GM19463 (cell line): ENCODE data around the gene RAX.

ENCODE experiments used
- ATAC-seq: cut with Tn5 transposase; IDR thresholded peaks from one replicate; pipeline ENCODE4 v1.9.1; 2021; ENCODE audit warnings: mild to moderate bottlenecking, moderate library complexity; ENCODE audit not compliant: unreplicated experiment

RAX gene

DNA sequence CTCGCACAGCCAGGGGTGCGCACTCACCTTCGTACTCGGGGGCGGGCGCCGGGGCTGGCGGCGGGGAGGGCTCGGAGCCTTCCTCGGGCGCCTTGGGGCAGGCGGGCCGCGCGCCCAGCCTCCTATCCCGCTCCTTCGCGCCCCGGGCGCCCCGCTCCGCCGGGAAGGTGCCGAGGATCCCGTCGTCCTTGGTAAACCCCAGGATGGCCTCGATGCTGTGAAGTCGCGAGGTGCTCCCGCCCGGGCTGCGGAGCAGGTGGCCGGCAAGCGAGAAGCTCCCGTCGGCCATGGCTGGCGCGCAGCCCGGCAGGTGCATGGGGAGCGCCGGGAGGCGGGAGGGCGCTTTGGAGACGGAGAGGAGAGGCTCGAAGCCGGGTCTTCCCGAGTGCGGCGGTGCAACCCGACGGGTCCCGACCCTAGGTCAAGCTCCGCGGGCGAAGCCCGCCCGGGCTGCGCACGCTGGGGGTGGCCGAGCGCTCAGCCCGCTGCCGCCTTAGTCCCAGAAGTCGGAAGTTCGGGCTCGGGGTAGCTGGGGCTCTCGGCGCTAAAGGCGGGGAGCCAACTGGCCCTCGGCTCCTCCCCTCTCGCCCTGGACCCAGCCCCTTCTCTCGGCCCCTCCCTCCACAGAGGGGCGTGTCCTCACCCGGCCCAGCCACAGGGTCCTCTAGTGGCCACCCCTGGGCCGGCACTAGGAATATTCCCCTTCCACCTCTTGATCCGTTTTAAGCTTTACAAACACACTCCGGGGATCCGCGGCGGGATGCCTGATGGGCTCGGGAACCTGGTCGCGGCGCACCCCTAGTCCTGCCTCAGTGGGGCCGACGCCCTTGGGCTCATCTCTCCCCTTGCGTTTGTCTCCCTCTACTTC, at the start of gene RAX:
Gene RAX, minus strand, starts transcription at position 564 of the 868 bp plus-strand sequence. Its CDS starts 248 bp downstream, at position 316.
- peak; percentile 50 for ATAC-seq

DNA sequence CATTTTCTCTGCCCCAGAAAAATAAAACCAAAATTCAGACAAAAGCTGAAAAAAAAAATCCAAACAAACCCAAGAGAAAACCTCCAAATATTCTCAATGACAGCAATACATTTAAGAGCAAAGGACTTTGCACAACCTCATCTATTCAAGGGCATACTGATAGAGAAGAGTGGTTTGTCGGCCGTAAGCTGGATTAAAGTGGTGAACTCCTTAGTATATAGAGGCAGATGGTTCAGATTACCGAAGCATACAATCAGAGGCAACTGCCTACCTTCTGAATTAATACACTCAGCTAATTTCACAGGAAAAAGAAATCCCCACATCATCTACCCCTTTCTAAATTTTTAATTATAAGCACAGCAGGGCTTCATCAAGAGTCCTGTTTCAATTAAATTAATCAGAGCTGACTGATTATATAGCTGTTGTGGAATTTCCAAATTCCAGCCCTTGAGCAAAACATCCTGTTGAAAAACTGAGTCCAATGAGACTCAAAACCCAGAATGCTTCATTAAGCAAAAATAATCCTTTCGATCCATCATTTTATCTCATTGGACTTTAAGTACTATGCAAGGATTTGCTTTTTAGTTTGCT, 45.3 kb upstream of the RAX start, which contains the start of gene CPLX4:
Gene CPLX4, minus strand, starts transcription at position 190 of the 591 bp plus-strand sequence. Its CDS starts 187 bp downstream, at position 3.
- ATAC-seq = no peak

DNA sequence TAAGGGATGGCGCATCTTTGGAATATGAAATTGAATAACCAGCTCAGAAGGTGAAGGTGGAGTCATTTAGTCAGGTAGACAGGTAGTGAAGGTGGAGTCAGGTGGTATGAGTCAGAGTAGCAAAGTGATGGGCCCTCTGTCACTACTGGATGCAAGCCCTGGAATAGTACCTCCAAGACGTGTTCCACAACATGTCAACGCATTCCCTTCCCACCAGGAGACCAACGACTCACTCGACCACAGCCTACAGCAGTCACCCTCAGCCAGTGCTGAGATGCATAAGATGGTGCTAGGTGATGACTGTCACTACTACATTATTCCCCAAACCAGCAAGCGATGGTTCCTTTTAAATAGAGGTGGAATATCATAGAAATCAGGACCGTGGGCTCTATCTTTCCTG, 38.4 kb upstream of the RAX start:
- ATAC-seq = no peak

DNA sequence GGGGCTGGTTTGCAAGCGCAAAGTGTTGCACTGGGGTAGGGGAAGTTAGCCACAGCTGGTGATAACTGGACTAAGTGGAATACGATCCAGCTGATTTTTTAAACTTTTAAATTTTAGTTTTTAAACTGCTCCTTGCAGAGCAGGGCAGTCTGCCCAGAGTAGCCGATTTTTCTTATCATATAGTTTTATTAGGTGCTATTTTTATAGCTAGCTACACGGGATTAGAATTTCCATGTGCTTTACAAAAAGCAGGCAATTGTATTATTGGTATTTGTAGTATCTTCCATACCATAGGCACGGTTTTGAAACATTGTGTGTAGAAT, 35.6 kb upstream of the RAX start:
- ATAC-seq = no peak

DNA sequence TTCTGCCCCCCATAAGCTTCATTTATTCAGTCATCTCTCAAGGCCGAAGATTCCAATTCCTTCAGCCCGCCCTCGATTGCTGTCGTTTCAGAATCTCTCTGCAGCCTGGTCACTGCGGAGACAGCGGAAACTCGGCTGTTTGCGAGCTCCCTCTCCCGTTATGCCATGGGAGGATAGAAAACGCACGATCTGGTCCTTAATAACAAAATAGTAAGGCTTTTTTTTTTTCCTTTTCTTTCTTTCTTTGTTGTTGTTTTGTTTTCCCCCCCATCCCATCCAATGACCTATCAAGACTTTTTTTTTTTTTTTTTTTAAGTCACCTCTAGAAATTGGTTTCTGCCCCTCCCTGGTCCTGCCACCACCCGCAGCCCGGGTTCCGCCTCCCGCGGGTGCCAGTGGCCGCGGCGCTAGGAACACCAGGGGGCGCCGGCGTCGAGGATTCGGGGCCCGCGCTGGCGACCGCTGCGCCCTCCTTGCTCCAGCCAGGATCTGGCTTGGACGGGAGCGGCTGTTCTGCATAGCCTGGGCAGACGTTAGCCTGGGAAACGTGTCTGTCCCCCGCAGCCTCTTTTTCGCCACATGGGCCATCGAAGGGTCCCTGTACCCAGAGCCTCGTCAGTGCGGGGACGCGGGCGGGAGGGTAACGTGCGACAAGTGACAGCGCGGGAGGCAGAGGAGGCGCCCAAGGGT, 35.1 kb upstream of the RAX start:
- ATAC-seq = peak; percentile 95

DNA sequence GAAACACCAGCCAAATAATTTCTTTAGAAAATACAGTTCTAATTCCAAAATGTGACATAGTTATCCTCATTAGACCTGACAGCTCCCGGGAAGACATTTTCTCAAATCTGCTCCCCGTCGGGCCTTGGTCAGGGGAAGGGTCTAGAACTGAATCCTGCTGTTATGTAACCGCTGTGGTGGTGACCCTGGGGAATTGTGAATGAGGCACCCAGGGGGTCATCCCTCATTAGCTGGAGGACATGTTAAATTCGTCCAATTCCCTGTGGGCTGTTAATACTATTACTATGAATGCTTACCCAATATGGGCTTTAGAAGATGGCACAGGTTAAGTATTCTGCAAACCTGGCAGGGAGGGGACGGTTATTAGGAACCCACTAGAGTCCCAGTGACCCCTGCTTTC, 33.4 kb upstream of the RAX start:
- no peak for ATAC-seq

DNA sequence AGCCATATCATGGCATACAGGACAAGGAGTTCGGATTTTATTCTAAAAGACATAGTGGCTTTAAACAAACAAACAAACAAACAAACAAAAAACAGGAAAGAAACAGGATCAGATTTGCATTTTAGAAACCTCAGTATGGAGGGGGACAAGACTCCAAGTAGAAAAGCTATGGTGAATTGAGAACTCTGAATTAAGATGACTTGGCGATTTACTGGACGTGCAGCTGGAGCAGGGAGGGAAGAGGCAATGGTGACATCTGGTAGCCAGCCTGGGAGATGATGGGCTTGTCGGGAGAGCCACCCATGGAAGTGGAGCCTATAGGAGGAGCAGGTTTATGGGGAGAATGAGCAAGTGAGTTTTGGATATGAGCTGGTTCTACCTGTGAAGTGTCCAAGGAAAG, 32.0 kb upstream of the RAX start:
- ATAC-seq = no peak

DNA sequence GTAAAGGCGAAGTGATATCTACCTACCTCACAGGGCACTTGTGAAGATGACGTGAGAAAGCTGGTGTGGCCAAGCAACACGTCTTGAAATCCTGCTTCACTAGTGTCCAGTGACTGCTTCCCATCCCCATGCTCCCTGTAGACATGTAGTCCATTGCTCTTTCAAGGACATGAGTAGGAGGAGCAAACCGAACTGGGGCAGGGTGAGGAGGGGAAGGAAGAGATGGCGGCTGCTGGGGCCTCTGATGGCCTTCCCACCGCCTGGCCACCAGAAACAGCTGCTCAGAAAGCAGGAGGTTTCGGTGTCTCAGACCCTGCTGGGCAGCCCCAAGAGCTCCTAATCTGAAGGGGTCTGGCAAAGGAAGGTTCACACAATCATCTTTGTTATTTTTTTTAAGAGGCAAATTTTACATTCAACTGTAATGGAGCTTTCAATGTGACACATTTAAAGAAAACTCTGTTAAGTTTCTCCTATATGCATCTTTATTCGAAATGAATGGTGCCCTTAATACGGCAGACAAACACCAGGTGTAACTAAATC, 30.5 kb upstream of the RAX start:
- no peak for ATAC-seq

DNA sequence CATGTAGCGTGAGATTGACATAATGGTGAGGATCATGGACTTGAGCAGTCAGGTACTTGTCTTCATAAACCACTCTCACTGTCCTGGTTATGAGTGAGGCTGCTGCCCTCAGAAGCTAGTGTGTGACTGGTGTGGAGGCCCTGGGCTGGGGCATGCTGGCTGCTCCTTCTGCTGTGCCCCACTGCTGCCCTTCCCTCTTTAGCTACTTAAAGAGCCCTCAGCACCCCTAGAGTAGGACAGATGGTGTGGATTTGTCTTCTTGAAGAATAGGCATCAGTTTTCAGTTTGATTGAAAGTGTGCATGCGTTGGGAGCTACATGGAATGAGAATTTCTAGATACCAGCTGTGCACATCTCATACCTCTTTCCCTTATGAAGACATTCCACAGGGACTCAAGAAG, 29.8 kb upstream of the RAX start:
- no peak for ATAC-seq

DNA sequence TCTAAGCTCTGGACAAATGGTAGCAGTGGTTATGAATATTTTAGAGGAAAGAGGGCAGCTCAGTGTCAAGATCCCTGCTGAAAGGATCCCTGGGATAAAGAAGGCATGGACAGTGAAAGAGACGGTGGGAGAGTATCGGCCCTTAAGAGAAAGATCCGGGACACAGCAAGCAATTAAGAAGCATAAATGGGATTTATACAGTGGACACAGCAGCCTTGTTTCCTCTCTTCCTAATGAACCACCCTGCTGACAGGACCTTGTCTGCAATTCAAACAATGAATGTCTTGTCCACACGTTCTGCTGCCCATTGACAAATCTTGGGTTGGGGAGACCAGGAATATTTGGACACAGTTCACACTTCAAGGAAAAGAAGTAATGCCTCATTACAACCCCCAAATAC, 28.7 kb upstream of the RAX start:
- ATAC-seq = no peak

DNA sequence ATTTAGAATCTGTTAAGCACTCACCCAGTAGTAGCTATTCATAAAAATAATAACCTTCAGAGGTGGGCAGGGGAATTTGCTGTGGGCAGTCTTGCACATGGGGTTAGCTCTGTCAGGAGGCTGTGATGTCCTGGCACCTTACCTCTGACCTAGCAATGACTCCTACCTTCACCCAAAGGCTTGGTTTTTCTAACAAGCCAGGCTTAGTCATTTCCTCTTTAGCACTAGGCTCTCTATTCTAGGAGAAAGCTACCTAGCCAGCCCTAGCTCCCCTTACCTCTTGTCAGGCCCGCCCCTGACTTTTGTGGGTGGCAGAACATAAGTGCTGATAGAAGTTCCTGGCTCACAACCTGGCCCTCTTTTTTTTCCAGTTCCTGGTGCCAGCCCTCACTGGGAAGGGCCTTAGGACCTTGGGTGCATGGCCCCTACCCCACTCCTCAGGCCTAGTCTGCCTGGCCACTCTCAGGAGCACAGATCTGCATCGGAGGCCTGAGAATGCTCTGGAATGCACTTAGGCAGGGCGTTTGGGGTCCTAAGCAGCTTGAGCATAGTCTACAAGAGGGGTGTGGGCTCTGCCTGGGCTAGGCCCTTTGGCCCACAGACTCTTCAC, 27.5 kb upstream of the RAX start:
- no peak for ATAC-seq

DNA sequence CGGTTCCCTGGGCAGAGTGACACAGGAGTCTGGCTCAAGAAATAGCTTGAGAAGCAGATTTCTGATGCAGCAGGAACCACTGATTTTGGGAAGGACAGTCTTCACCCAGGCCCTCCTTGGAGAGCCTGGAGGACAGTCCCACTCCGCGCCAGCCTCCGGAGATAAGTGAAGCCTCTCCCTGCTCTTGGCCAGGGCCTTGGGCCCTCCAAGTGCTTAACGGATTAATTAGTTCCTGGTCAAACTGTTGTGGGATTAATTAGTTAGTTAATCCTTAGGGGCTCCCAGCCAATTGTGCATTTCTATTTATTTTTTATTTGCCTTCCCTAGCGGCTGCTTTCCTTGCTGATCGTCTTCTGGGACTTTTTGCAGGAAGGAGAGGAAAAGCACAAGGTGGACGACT, 25.6 kb upstream of the RAX start:
- no peak for ATAC-seq

DNA sequence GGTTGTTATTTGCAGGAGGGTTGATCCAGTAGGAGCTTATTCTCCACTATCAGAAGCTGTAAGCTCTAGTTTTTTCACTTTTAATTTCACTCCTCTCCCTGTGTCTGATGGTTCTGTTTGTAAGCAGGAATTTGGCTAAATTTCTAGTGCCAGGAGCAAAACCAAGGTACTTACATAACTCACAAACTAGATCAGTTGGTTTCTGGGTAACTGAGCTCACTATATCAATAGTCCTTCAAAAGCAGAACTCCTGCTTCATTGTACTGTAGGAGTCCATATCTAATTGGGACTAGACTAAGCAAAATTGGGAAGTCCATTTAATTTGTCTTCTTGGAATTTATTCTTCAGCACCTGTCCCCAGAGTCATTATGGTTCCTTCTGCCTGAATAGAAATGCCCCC, 20.1 kb upstream of the RAX start:
- ATAC-seq = no peak

DNA sequence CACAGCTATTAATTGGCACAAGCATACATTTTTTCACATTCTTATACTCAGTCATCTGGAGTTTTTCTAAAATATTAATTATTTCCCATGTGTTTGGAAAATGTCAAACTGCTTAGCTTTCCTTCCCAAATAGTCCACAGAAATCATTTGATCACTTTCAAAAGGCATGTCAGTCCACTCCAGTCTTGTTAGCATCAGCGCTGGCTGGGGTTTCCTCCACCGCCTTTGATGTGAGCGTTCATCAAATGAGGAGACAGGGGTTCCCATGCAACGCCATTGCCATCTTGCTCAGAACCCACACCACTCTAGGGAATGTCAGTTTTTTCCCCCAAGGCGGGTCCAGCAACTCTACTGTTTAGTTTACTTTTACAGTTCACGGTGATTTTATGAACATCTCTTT, 13.1 kb upstream of the RAX start:
- no peak for ATAC-seq

DNA sequence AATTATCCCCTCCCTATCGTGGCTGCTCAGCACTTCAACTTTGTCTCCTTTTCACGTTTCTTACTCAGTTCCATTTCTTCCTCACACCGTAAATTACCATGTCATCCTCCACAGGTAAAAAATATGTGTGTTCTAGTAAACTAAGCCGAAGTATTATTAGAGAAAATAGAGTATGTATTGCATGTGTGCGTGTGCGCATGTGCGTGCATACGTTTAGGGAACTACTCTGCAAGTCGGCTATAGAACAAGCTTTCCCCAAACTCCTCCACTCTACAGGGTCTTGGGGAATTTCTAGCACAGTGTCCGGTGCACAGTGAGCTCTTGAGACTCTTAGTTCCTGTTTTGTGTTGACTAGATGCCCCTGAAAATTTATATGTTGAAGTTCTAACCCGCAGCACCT, 9.1 kb upstream of the RAX start:
- ATAC-seq = no peak

DNA sequence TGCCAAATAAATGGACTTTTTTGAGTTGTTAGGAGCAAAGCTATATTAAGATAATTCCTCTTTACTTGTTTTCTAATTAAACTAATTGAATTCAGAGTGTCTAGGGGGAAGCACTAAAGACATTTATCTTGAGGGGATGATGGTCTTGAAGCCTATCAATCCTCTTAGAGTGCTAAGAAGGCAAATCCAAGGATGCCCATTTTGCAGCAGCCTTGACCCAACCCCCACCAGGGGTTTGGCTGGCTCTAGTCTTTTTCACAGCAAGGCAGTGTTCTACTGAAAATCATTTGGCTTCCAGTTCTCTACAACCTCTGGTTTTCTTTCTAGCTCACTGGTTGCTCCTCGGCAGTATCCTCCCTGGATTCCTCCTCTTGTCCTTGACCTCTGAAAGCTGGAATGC, 6.5 kb upstream of the RAX start:
- no peak for ATAC-seq

DNA sequence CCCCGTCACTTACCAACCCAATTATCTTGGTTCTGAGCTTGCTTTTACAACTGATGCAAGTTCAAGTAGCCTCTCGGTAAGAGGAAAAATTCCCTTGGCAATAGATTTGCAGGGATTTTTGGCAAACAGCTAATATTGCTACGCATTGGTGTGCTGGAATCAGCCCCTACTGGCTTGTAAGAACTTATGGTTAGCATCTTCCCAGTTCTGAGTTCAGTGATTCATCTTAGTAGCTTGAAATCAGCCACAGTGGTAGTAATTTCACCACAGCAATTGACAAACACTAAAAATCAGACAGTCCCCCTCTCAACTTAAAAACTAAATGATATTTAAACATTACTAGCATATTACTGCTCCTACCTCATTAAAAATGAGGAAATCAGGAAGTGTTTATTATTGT, 5.9 kb upstream of the RAX start:
- ATAC-seq = no peak

DNA sequence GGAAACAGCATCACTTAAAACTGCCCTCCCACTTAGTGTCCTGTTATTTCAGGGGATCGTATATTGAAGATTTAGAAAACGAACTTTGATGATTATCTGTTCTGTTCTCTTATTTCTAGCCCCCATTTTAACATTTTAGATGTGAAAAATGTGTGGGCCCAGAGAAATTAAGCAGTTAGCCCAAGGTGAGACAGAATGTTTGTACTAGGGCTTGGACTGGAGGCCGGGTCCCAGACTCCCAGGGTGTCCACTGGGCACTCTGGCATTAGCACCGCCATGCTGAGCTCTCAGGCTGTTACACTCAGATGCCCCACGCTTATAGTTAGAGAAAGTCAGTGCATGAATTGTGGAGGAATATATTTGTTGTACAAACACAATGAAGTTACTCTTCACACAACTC, 5.5 kb upstream of the RAX start:
- no peak for ATAC-seq

DNA sequence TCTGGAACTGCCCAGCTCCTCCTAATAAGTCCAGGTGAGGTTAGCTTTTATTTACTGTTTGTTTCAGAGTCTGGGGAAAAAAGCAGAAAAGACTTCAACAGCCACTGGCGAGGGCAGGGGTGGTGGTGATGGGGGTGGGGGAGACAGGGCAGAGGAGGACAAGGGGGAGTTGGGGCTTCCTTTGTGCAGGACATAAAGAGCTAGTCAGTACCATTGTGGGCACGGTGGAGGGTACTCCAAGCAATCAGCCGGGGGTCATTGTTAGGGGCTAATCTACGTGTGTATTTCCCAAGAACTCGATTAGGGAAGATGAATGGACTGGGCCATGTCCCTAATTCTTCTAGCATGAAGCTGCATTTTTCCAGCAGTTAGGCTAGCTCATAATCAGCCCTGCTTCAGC, 2.8 kb upstream of the RAX start:
- no peak for ATAC-seq

DNA sequence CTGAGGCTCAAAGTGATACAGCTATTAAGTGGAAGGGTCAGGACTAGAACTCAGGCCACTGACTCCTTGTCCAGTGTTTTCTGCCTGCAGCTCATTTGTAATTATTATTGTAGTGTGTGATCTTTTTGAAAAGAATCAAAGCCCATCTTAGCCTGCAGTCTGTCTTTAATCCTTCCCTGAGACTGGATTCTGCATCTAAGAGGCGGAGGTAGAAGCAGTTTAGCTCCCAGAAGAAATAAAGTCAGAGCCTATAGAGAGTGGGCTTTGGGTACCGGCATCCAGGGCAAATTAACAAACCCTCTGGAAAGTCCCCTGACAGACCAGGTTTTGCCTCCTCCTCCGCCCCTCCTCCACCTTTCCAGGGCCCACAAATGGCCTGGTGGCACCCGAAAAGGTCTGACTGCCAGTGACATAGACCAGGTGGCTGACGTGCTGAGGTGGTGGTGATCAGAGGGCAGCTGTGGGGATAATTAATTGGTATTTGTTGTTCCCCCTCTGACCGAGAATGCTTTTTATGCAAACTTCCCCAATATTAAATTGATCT, 2.2 kb upstream of the RAX start:
- no peak for ATAC-seq

DNA sequence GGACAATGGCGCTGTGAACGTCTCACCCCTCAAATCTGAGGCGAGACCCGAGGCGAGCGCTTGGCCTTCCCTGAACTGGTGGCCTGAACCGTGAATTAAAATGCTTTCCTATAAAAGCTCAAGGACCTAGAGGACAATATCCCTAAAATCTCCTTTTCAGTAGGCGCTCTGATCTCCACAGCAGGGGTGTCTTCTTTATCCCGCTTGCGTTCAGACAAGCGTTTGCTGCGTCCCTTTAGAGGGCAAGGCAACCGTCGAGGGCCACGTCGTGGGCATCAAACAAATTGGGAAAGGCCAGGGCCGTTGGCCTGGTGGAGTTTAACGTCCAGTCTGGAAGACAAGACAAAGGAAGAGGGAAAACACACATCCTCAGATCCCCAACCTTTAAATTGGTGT, 1.3 kb upstream of the RAX start:
- ATAC-seq = no peak
